ENCODE results near the gene CAMKMT.
A peak's percentile ranks its signal among the peaks of the same experiment; 100 is the strongest.

Gene CAMKMT

DNA sequence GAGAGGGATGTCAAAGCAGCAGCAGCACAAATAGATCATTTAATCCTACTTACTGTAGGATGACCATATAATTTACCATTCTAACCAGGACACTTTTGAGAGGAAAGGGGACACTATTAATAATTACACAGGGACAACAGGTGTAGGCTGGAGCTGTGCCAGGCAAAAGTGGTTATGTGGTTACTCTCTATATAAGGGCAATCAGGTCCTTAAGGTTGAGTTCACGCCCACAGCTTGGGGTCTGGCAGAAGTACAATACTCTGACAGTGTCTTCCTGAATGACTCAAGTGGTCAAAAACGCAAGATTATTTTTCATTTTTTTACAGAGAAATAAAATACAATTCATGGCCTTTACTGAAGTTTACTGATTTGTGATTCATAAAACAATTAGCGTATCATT is 3.2 kb upstream of the CAMKMT start:
- DNase-seq, result peak; percentile 61
- no peak overlapping the region for H3K4me2 ChIP-seq (ENCODE audit: low read depth, low read length)
- TF ChIP-seq, protein P1, sequence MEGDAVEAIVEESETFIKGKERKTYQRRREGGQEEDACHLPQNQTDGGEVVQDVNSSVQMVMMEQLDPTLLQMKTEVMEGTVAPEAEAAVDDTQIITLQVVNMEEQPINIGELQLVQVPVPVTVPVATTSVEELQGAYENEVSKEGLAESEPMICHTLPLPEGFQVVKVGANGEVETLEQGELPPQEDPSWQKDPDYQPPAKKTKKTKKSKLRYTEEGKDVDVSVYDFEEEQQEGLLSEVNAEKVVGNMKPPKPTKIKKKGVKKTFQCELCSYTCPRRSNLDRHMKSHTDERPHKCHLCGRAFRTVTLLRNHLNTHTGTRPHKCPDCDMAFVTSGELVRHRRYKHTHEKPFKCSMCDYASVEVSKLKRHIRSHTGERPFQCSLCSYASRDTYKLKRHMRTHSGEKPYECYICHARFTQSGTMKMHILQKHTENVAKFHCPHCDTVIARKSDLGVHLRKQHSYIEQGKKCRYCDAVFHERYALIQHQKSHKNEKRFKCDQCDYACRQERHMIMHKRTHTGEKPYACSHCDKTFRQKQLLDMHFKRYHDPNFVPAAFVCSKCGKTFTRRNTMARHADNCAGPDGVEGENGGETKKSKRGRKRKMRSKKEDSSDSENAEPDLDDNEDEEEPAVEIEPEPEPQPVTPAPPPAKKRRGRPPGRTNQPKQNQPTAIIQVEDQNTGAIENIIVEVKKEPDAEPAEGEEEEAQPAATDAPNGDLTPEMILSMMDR (IDR thresholded peaks at IDR 0.05; ENCODE audit: low read length), result no peak
- TF ChIP-seq EZH2phosphoT487 (IDR thresholded peaks at IDR 0.05; ENCODE audit: low read length) (no peak), EZH2 (optimal IDR thresholded peaks at IDR 0.05; ENCODE audit: low read depth, low read length) (no peak)
- peaks cover 13% of the 10 kb centered on the region; the same call in 1 of the 2 replicates for H3K4me1 ChIP-seq (ENCODE audit: low read length)
- H3K4me3 ChIP-seq (ENCODE audit: low read length), result no peak overlapping the region
- no peaks in the 10 kb centered on the region for H3K9me3 ChIP-seq (replicated peaks; ENCODE audit: insufficient read depth, low read length)
- peaks cover 6% of the 10 kb centered on the region for H3F3A ChIP-seq (ENCODE audit: insufficient read depth, low read length)
- no peak overlapping the region for H3K9ac ChIP-seq (ENCODE audit: low read length)
- no peak overlapping the region for H3K27ac ChIP-seq (ENCODE audit: low read length)
- H3K79me2 ChIP-seq (ENCODE audit: low read length), result peaks cover 34% of the 10 kb centered on the region
- no peaks in the 10 kb centered on the region for H3K27me3 ChIP-seq (replicated peaks; ENCODE audit: insufficient read depth, low read length)
- H4K20me1 ChIP-seq (ENCODE audit: insufficient read depth, low read length), result no peaks in the 10 kb centered on the region
- no peaks in the 10 kb centered on the region for H3K9me2 ChIP-seq (replicated peaks; ENCODE audit: insufficient read depth, low read length)
- H3K36me3 ChIP-seq (replicated peaks; ENCODE audit: insufficient read depth, low read length), result no peaks in the 10 kb centered on the region
- H2AFZ ChIP-seq (ENCODE audit: low read length), result no peak overlapping the region

DNA sequence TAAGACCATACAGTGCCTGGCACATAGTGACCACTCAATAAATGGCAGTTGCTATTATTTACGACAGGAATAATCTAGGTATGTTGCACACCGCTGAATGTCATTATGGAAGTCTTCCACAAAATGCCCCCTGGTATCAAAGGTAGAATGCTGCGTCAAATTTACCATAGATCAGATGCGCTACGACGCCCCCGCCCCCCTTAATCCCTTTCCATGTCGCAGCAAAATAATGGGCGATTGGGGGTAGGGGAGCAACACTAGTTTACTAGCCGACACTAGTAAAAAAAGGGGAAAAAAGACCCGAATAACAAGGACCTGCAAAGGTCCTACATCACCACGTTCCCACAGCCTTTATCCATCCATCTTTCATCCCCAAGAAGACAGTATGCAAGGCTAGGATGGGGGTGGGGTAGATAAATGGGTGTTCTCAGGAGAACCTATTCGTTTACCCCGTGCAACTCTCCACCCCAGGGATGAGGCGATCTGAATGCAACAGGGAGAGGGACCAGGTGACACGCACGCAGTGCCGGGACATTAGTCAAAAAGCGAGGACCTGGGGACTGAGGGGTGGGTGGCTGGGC is 908 bp upstream of the CAMKMT start:
- no peak for DNase-seq
- Histone ChIP-seq H2AFZ (ENCODE audit: low read length) (peak overlapping the region; percentile 78), H4K20me1 (ENCODE audit: insufficient read depth, low read length) (no peaks in the 10 kb centered on the region), H3K79me2 (ENCODE audit: low read length) (peaks cover 52% of the 10 kb centered on the region), H3K9me2 (replicated peaks; ENCODE audit: insufficient read depth, low read length) (no peaks in the 10 kb centered on the region), H3K4me3 (ENCODE audit: low read length) (peak overlapping the region; percentile 75), H3K9ac (ENCODE audit: low read length) (peak overlapping the region; percentile 94), H3K9me3 (replicated peaks; ENCODE audit: insufficient read depth, low read length) (no peaks in the 10 kb centered on the region), H3K4me2 (ENCODE audit: low read depth, low read length) (peak overlapping the region; percentile 79), H3K4me1 (ENCODE audit: low read length) (peaks cover 13% of the 10 kb centered on the region; the same call in 1 of the 2 replicates), H3F3A (ENCODE audit: insufficient read depth, low read length) (peaks cover 6% of the 10 kb centered on the region), H3K27me3 (replicated peaks; ENCODE audit: insufficient read depth, low read length) (no peaks in the 10 kb centered on the region), H3K27ac (ENCODE audit: low read length) (peak overlapping the region; percentile 86), H3K36me3 (replicated peaks; ENCODE audit: insufficient read depth, low read length) (no peaks in the 10 kb centered on the region)
- TF ChIP-seq, protein P1 (IDR thresholded peaks at IDR 0.05; ENCODE audit: low read length), result no peak
- no peak for TF ChIP-seq EZH2 (optimal IDR thresholded peaks at IDR 0.05; ENCODE audit: low read depth, low read length)

DNA sequence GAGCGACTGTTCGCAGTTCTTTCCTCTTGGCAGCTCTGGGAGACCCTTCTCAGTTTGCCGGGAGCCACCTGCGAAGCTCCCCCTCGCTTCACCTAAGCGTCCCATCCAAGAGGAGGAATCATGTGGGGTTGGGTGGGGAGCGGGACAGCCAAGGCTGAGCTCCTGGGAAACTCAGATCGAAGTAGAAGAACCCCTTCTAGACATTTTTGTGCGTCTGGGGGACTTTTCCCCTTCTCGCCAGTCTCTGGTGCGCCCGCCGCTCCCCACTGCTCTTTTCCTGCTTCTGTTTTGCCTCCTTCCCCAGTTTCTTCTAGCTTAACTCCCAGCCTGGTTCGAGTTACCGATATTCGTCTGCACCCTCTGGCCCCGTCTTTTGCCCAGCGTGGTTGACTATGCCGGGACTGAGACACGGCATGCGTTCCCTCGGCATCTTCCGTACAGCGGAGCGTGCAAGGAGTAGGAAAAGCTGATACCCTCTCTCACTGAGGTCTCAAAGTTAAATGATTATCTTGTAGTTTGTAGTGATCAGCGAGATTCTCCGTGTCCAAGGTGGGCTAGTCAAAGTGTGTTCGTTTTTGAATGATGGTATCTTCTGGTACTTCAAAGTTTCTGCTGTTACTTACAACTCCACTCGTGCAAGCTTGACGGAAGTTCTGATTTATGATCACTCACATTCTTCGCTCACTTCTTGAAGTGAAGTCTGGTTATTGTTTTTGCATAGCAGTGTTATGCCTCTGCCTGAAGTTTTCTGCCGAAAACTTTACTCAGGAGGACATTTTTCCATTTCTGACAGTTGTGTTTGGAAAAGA is 664 bp downstream of the CAMKMT start:
- peak; percentile 42 for DNase-seq
- peak overlapping the region; percentile 86 for H3K27ac ChIP-seq (ENCODE audit: low read length)
- peak overlapping the region; percentile 78 for H2AFZ ChIP-seq (ENCODE audit: low read length)
- H3K4me3 ChIP-seq (ENCODE audit: low read length), result peak overlapping the region; percentile 75
- H3K36me3 ChIP-seq (replicated peaks; ENCODE audit: insufficient read depth, low read length), result no peaks in the 10 kb centered on the region
- H3F3A ChIP-seq (ENCODE audit: insufficient read depth, low read length), result peaks cover 6% of the 10 kb centered on the region
- no peaks in the 10 kb centered on the region for H4K20me1 ChIP-seq (ENCODE audit: insufficient read depth, low read length)
- peak overlapping the region; percentile 79 for H3K4me2 ChIP-seq (ENCODE audit: low read depth, low read length)
- peaks cover 58% of the 10 kb centered on the region for H3K79me2 ChIP-seq (ENCODE audit: low read length)
- H3K9ac ChIP-seq (ENCODE audit: low read length), result peak overlapping the region; percentile 94
- no peaks in the 10 kb centered on the region for H3K27me3 ChIP-seq (replicated peaks; ENCODE audit: insufficient read depth, low read length)
- H3K9me2 ChIP-seq (replicated peaks; ENCODE audit: insufficient read depth, low read length), result no peaks in the 10 kb centered on the region
- no peaks in the 10 kb centered on the region for H3K9me3 ChIP-seq (replicated peaks; ENCODE audit: insufficient read depth, low read length)
- no peak for TF ChIP-seq EZH2phosphoT487 (IDR thresholded peaks at IDR 0.05; ENCODE audit: low read length)
- H3K4me1 ChIP-seq (ENCODE audit: low read length), result peaks cover 13% of the 10 kb centered on the region; the same call in 1 of the 2 replicates
